Panc1 (cell line): Measurements from ENCODE around the gene TRIO. TPM values are rescaled to one million over a fixed set of nuclear protein-coding genes. Genes with fewer than 3 reads are reported as not detected.

Experiments
- ATAC-seq: fragments of 200-7000 bp; cut with Tn5 transposase; 2 replicates; pipeline ENCODE4 v1.9.1; 2020; ENCODE audit warnings: mild to moderate bottlenecking, moderate library complexity
- BruUV-seq: library from RNA; stranded (reverse); fragments of 400-500 nt; replicated peaks from 2 replicates; lab custom pipeline; 2021; lab: Mats Ljungman, UMichigan
- CTCF ChIA-PET: fragments of 300-600 bp; sonication (Branson Sonifier 250); formaldehyde crosslinking; loops from one replicate; lab custom pipeline; 2022; ENCODE audit warnings: antibody characterized with exemption; lab: Charles Lee
- POLR2A ChIA-PET: fragments of 300-600 bp; sonication (Branson Sonifier 250); formaldehyde crosslinking; loops from one replicate; lab custom pipeline; 2022; ENCODE audit warnings: antibody characterized with exemption; lab: Charles Lee
- DNase-seq: peaks from one replicate; pipeline ENCODE4 v3.0.0-alpha.2; 2010; ENCODE audit warnings: low read depth, low spot score
- H3K27ac ChIP-seq: 2 replicates; pipeline ENCODE4 v1.5.1; 2011; ENCODE audit warnings: mild to moderate bottlenecking, low read length, inconsistent platforms
- H3K27me3 ChIP-seq: fragments of 200-500 bp; sonication (Bioruptor generic); 2 replicates; pipeline ENCODE4 v1.6.0; 2014; ENCODE audit warnings: low read length, inconsistent platforms; ENCODE audit not compliant: control insufficient read depth, insufficient read depth
- H3K36me3 ChIP-seq: fragments of 200-500 bp; sonication (Bioruptor generic); 2 replicates; pipeline ENCODE4 v1.5.1; 2014; ENCODE audit warnings: inconsistent platforms, mild to moderate bottlenecking, low read length, moderate library complexity; ENCODE audit not compliant: control insufficient read depth, insufficient read depth
- H3K4me1 ChIP-seq: 2 replicates; pipeline ENCODE4 v1.5.1; 2011; ENCODE audit warnings: inconsistent platforms, mild to moderate bottlenecking, low read length, moderate library complexity; ENCODE audit not compliant: control insufficient read depth, insufficient read depth
- H3K4me3 ChIP-seq, 2 experiments: 2 replicates each; pipeline ENCODE4 v1.5.1; 2011 to 2012; ENCODE audit warnings: low read depth in 2 of 2, low read length in 2 of 2, mild to moderate bottlenecking in 2 of 2, inconsistent platforms in 1 of 2, moderate library complexity in 1 of 2
- H3K9me3 ChIP-seq: fragments of 200-500 bp; sonication (Bioruptor generic); 2 replicates; pipeline ENCODE4 v1.5.1; 2014; ENCODE audit warnings: low read depth, mild to moderate bottlenecking, inconsistent platforms, low read length, moderate library complexity; ENCODE audit not compliant: control insufficient read depth, insufficient read depth
- CTCF ChIP-seq: fragments of 450-650 bp; IDR thresholded peaks from 2 replicates; pipeline ENCODE4 v1.5.1; 2017; ENCODE audit warnings: mild to moderate bottlenecking
- POLR2AphosphoS5 ChIP-seq: IDR thresholded peaks from 2 replicates; pipeline ENCODE4 v1.6.1; 2012; ENCODE audit warnings: mild to moderate bottlenecking, low read depth, low read length, moderate library complexity
- REST ChIP-seq, 2 experiments: IDR thresholded peaks; 2 replicates each; pipeline ENCODE4 v1.6.1; 2011 to 2012; ENCODE audit warnings: low read depth in 2 of 2, control low read depth in 1 of 2, low read length in 1 of 2, mild to moderate bottlenecking in 1 of 2, moderate library complexity in 1 of 2; ENCODE audit not compliant: insufficient read depth in 1 of 2
- SIN3A ChIP-seq: IDR thresholded peaks from 2 replicates; pipeline ENCODE4 v1.6.1; 2012; ENCODE audit warnings: low read depth, mild to moderate bottlenecking, low read length, moderate library complexity, borderline replicate concordance; ENCODE audit not compliant: insufficient read depth
- TCF7L2 ChIP-seq: IDR thresholded peaks from 2 replicates; pipeline ENCODE4 v1.6.1; 2011; ENCODE audit warnings: mild to moderate bottlenecking, low read depth, low read length, inconsistent platforms
- in situ Hi-C: cut with HindIII; loops from 2 replicates; pipeline ENCODE4 v1.10.0; 2016; ENCODE audit warnings: low sequenced_read_pairs, low pct_unique_long_range_greater_than_20kb
- intact Hi-C: fragments of 100-400 bp; cut with micrococcal nuclease; formaldehyde crosslinking; loops from one replicate; pipeline ENCODE4 v1.10.0; 2022; ENCODE audit not compliant: unreplicated experiment
- total RNA-seq: library from RNA; stranded (reverse); gene quantifications from one replicate; pipeline ENCODE4 v1.2.1, GENCODE V29; 2021; ENCODE audit not compliant: unreplicated experiment

Gene TRIO
- total RNA-seq, 1 experiment from 2014 or later: 349 TPM

- 0 out of 2 replicates have a peak, but pooled peaks have one; percentile 30 for ATAC-seq
- intact Hi-C loops: loop anchor here (2.0 kb wide), 1 partner anchor 136 kb away; no protein-coding TSS in a partner anchor
- no peaks in the 10 kb centered on the region for H3K9me3 ChIP-seq
- H3K27ac ChIP-seq: no peak overlapping the region
- H3K4me1 ChIP-seq: no peaks in the 10 kb centered on the region
- ChIA-PET CTCF (no interaction called here), POLR2A (no interaction called here)
- H3K4me3 ChIP-seq: no peak overlapping the region
- no peak for DNase-seq
- no peaks in the 10 kb centered on the region for H3K27me3 ChIP-seq
- no peak for TF ChIP-seq POLR2AphosphoS5
- no peak for TF ChIP-seq SIN3A
- TF ChIP-seq CTCF: no peak
- TF ChIP-seq TCF7L2: no peak
- no peak for TF ChIP-seq REST (IDR thresholded peaks at IDR 0.05; ENCODE audit: insufficient read depth in 1 of 2, low read depth in 2 of 2, low read length in 1 of 2)
- H3K36me3 ChIP-seq: peaks cover 8% of the 10 kb centered on the region; the same call in 1 of the 2 replicates
- BruUV-seq: no TSS peak
- in situ Hi-C loops: no loop called here
These were observed 369.4 kb downstream of the TRIO start for GRCh38 chr5:14512574-14512973.

- H3K27ac ChIP-seq: no peak overlapping the region
- BruUV-seq: no TSS peak
- in situ Hi-C loops (no loop called here), intact Hi-C loops (loop anchor here (2.0 kb wide), 1 partner anchor 136 kb away; no protein-coding TSS in a partner anchor)
- DNase-seq: no peak
- H3K27me3 ChIP-seq: no peaks in the 10 kb centered on the region
- ChIA-PET POLR2A (no interaction called here), CTCF (no interaction called here)
- H3K4me3 ChIP-seq: no peak overlapping the region
- peak; percentile 53 for ATAC-seq
- TF ChIP-seq SIN3A: no peak
- TF ChIP-seq POLR2AphosphoS5: 0 out of 2 replicates have a peak, but pooled peaks have one; percentile 24
- H3K36me3 ChIP-seq: peaks cover 6% of the 10 kb centered on the region; the same call in 1 of the 2 replicates
- no peaks in the 10 kb centered on the region for H3K4me1 ChIP-seq
- no peaks in the 10 kb centered on the region for H3K9me3 ChIP-seq
These were observed 370.1 kb downstream of the TRIO start for GRCh38 chr5:14513266-14513665.

- ATAC-seq: no peak
- in situ Hi-C loops: no loop called here
These were observed 373.8 kb downstream of the TRIO start for GRCh38 chr5:14516901-14517300.

More at GRCh38 chr5:14516901-14517300, 373.8 kb downstream of the TRIO start:
- ChIA-PET CTCF (no interaction called here), POLR2A (interaction anchor here (0.6 kb wide), 1 partner anchor 53 kb away, joined by 3 read pairs; no protein-coding TSS in a partner anchor)
- no peaks in the 10 kb centered on the region for H3K4me1 ChIP-seq
- BruUV-seq: no TSS peak
- no peak for DNase-seq
- intact Hi-C loops: no loop called here
- H3K27ac ChIP-seq: no peak overlapping the region
- H3K27me3 ChIP-seq: no peaks in the 10 kb centered on the region
- no peaks in the 10 kb centered on the region for H3K9me3 ChIP-seq
- no peak for TF ChIP-seq TCF7L2
- no peak for TF ChIP-seq POLR2AphosphoS5
- TF ChIP-seq CTCF: no peak
- no peak for TF ChIP-seq REST (IDR thresholded peaks at IDR 0.05; ENCODE audit: insufficient read depth in 1 of 2, low read depth in 2 of 2, low read length in 1 of 2)
- no peak for TF ChIP-seq SIN3A
- no peak overlapping the region for H3K4me3 ChIP-seq
- H3K36me3 ChIP-seq: no peaks in the 10 kb centered on the region
